ENCODE results near the gene SDK1. TPM values are rescaled to one million over a fixed set of nuclear protein-coding genes. Genes with fewer than 3 reads are reported as not detected.

SDK1 gene
- total RNA-seq, 1 experiment from 2014 or later = 7.1 TPM

GRCh38 chr7:4226524-4226882 is 925.5 kb downstream of the SDK1 start:
- Mint-ChIP-seq H3K4me3 (ENCODE audit: unreplicated experiment) (no peak overlapping the region), H3K9me3 (ENCODE audit: unreplicated experiment) (no peaks in the 10 kb centered on the region), H3K4me1 (ENCODE audit: low read depth, unreplicated experiment) (no peaks in the 10 kb centered on the region), H3K27ac (ENCODE audit: unreplicated experiment) (no peak overlapping the region), H3K36me3 (ENCODE audit: insufficient read depth, unreplicated experiment) (no peaks in the 10 kb centered on the region), H3K27me3 (ENCODE audit: insufficient read depth, unreplicated experiment) (no peaks in the 10 kb centered on the region)
- Histone ChIP-seq H3K9me3 (no peaks in the 10 kb centered on the region), H3K27me3 (replicated peaks; ENCODE audit: control insufficient read depth, insufficient read depth, low read length) (no peaks in the 10 kb centered on the region), H3K36me3 (ENCODE audit: control insufficient read depth, insufficient read depth, low read length) (no peaks in the 10 kb centered on the region), H3K4me3 (ENCODE audit: low read depth, low read length) (no peak overlapping the region), H3K4me1 (no peaks in the 10 kb centered on the region)
- BruUV-seq (replicated peaks) = no TSS peak
- intact Hi-C loops (cut with micrococcal nuclease; ENCODE audit: unreplicated experiment) = loop anchor here (1.0 kb wide), 1 partner anchor 253 kb away; no protein-coding TSS in a partner anchor
- TF ChIP-seq, protein P1, sequence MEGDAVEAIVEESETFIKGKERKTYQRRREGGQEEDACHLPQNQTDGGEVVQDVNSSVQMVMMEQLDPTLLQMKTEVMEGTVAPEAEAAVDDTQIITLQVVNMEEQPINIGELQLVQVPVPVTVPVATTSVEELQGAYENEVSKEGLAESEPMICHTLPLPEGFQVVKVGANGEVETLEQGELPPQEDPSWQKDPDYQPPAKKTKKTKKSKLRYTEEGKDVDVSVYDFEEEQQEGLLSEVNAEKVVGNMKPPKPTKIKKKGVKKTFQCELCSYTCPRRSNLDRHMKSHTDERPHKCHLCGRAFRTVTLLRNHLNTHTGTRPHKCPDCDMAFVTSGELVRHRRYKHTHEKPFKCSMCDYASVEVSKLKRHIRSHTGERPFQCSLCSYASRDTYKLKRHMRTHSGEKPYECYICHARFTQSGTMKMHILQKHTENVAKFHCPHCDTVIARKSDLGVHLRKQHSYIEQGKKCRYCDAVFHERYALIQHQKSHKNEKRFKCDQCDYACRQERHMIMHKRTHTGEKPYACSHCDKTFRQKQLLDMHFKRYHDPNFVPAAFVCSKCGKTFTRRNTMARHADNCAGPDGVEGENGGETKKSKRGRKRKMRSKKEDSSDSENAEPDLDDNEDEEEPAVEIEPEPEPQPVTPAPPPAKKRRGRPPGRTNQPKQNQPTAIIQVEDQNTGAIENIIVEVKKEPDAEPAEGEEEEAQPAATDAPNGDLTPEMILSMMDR (IDR thresholded peaks at IDR 0.05; ENCODE audit: insufficient read depth in 1 of 2, low read depth in 1 of 2, low read length in 1 of 2, severe bottlenecking in 1 of 2, unreplicated experiment in 1 of 2) = no peak
- no peak for DNase-seq
- ChIA-PET CTCF (interaction anchor here (0.9 kb wide), 1 partner anchor 13 kb away, joined by 3 read pairs; no protein-coding TSS in a partner anchor), POLR2A (no interaction called here)

GRCh38 chr7:4227105-4228010 is 926.3 kb downstream of the SDK1 start:
- BruUV-seq (replicated peaks) = no TSS peak
- Mint-ChIP-seq H3K4me3 (ENCODE audit: unreplicated experiment) (no peak overlapping the region), H3K9me3 (ENCODE audit: unreplicated experiment) (no peaks in the 10 kb centered on the region), H3K27ac (ENCODE audit: unreplicated experiment) (no peak overlapping the region), H3K36me3 (ENCODE audit: insufficient read depth, unreplicated experiment) (no peaks in the 10 kb centered on the region), H3K27me3 (ENCODE audit: insufficient read depth, unreplicated experiment) (no peaks in the 10 kb centered on the region), H3K4me1 (ENCODE audit: low read depth, unreplicated experiment) (no peaks in the 10 kb centered on the region)
- ChIA-PET POLR2A (no interaction called here), CTCF (no interaction called here)
- Histone ChIP-seq H3K36me3 (ENCODE audit: control insufficient read depth, insufficient read depth, low read length) (no peaks in the 10 kb centered on the region), H3K9me3 (no peaks in the 10 kb centered on the region), H3K4me3 (ENCODE audit: low read depth, low read length) (no peak overlapping the region), H3K27me3 (replicated peaks; ENCODE audit: control insufficient read depth, insufficient read depth, low read length) (no peaks in the 10 kb centered on the region), H3K4me1 (no peaks in the 10 kb centered on the region)
- intact Hi-C loops (cut with micrococcal nuclease; ENCODE audit: unreplicated experiment) = no loop called here
- no peak for DNase-seq
- TF ChIP-seq, protein P1 (IDR thresholded peaks at IDR 0.05; ENCODE audit: insufficient read depth in 1 of 2, low read depth in 1 of 2, low read length in 1 of 2, severe bottlenecking in 1 of 2, unreplicated experiment in 1 of 2) = no peak

DNA sequence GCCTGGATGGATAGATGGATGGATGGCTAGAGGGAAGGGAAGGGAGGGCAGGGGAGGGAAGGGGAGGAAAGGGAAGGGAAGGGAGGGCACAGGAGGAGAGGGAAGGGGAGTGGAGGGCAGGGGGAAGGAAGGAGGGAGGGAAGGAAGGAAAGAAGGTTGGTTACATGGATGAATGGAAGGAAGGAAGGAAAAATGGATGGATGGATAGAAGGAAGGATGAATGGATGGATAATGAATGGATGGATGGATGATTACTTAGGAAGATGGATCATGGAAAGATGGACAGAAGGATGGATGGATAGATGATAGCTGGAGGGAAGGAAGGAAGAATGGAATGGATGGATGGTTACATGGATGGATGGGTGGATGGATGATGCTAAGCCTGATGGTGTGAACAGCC is 929.3 kb downstream of the SDK1 start:
- no peaks in the 10 kb centered on the region for H3K4me1 Mint-ChIP-seq (ENCODE audit: low read depth, unreplicated experiment)
- intact Hi-C loops (cut with micrococcal nuclease; ENCODE audit: unreplicated experiment) = no loop called here
- Histone ChIP-seq H3K9me3 (no peaks in the 10 kb centered on the region), H3K4me1 (no peaks in the 10 kb centered on the region), H3K36me3 (ENCODE audit: control insufficient read depth, insufficient read depth, low read length) (no peaks in the 10 kb centered on the region), H3K4me3 (ENCODE audit: low read depth, low read length) (no peak overlapping the region), H3K27me3 (replicated peaks; ENCODE audit: control insufficient read depth, insufficient read depth, low read length) (no peaks in the 10 kb centered on the region)
- no TSS peak for BruUV-seq (replicated peaks)
- H3K27ac Mint-ChIP-seq (ENCODE audit: unreplicated experiment) = no peak overlapping the region
- TF ChIP-seq, protein P1 (IDR thresholded peaks at IDR 0.05; ENCODE audit: insufficient read depth in 1 of 2, low read depth in 1 of 2, low read length in 1 of 2, severe bottlenecking in 1 of 2, unreplicated experiment in 1 of 2) = no peak
- H3K9me3 Mint-ChIP-seq (ENCODE audit: unreplicated experiment) = no peaks in the 10 kb centered on the region
- H3K4me3 Mint-ChIP-seq (ENCODE audit: unreplicated experiment) = no peak overlapping the region
- POLR2A ChIA-PET = no interaction called here
- no peak for DNase-seq
- CTCF ChIA-PET = no interaction called here
- no peaks in the 10 kb centered on the region for H3K36me3 Mint-ChIP-seq (ENCODE audit: insufficient read depth, unreplicated experiment)
- H3K27me3 Mint-ChIP-seq (ENCODE audit: insufficient read depth, unreplicated experiment) = no peaks in the 10 kb centered on the region

All from Caco-2 (cell line).